Muscle of leg (tissue), 11 donors: ENCODE results near the gene ARL5B. TPM values are rescaled to one million over a fixed set of nuclear protein-coding genes. Genes with fewer than 3 reads are reported as not detected.

Experiments used
- DNase-seq: peaks from one replicate; pipeline ENCODE4 v3.0.0; 2013
- H3K27ac ChIP-seq: one replicate; pipeline ENCODE4 v1.5.1; 2013; ENCODE audit warnings: mild to moderate bottlenecking, low read length, control low read depth
- H3K27me3 ChIP-seq: one replicate; pipeline ENCODE4 v1.6.1; 2013; ENCODE audit warnings: low read length; ENCODE audit not compliant: control insufficient read depth, insufficient read depth
- H3K36me3 ChIP-seq: one replicate; pipeline ENCODE4 v1.6.1; 2013; ENCODE audit warnings: low read length; ENCODE audit not compliant: control insufficient read depth, insufficient read depth
- H3K4me1 ChIP-seq: one replicate; pipeline ENCODE4 v1.6.1; 2013; ENCODE audit warnings: low read length; ENCODE audit not compliant: control insufficient read depth, insufficient read depth
- H3K4me3 ChIP-seq: one replicate; pipeline ENCODE4 v1.5.1; 2013; ENCODE audit warnings: low read length, control low read depth
- H3K9me3 ChIP-seq: replicated peaks from 2 replicates; pipeline ENCODE4 v1.6.1; 2013; ENCODE audit warnings: low read depth, low read length; ENCODE audit not compliant: control insufficient read depth
- WGBS: methylation state at CpG from one replicate; pipeline ENCODE4 v1.1.5; 2013; ENCODE audit warnings: missing lambda C conversion rate; ENCODE audit not compliant: insufficient coverage; 5-methylcytosine and 5-hydroxymethylcytosine counted together
- polyA plus RNA-seq, 8 donors: library from polyadenylated mRNA; unstranded; fragments of 120-200 nt; gene quantifications; one replicate each; pipeline versions ENCODE4 v1.2.1 to v1.2.3, GENCODE V29; 2013; ENCODE audit warnings: inconsistent platforms in 1 of 8, low replicate concordance in 1 of 8; ENCODE audit not compliant: insufficient read length in 8 of 8, insufficient read depth in 1 of 8
- total RNA-seq: library from RNA; stranded (reverse); fragments of 120-200 nt; gene quantifications from one replicate; pipeline ENCODE4 v1.2.4, GENCODE V29; 2013

The ARL5B gene
- total and polyA plus RNA-seq, 9 donors, result 16.1 to 31.2 (median 21.2) TPM

- no peak for DNase-seq
- H3K4me1 ChIP-seq, result no peaks in the 10 kb centered on the region
- H3K36me3 ChIP-seq, result no peaks in the 10 kb centered on the region
- 100% methylated on average over 4 of the region's 6 CpGs for WGBS
- H3K4me3 ChIP-seq, result no peak overlapping the region
- no peak overlapping the region for H3K27ac ChIP-seq
- no peaks in the 10 kb centered on the region for H3K27me3 ChIP-seq
- H3K9me3 ChIP-seq, result no peaks in the 10 kb centered on the region
Measured at GRCh38 chr10:18690541-18690940, 31.3 kb downstream of the ARL5B start.

- DNase-seq, result no peak
- Histone ChIP-seq H3K4me3 (no peak overlapping the region), H3K27me3 (no peaks in the 10 kb centered on the region), H3K9me3 (peaks cover 3% of the 10 kb centered on the region), H3K27ac (no peak overlapping the region), H3K36me3 (no peaks in the 10 kb centered on the region), H3K4me1 (no peaks in the 10 kb centered on the region)
- 40% methylated on average over 1 of the region's 6 CpGs for WGBS
Measured at GRCh38 chr10:18699849-18700840, 40.9 kb downstream of the ARL5B start.

GRCh38 chr10:18703521-18703920 lies 44.3 kb downstream of the ARL5B start:
- no peak for DNase-seq
- H3K4me1 ChIP-seq, result no peaks in the 10 kb centered on the region
- H3K27me3 ChIP-seq, result no peaks in the 10 kb centered on the region
- no peaks in the 10 kb centered on the region for H3K9me3 ChIP-seq
- WGBS, result 48% methylated on average over 3 of the region's 5 CpGs
- no peak overlapping the region for H3K4me3 ChIP-seq
- H3K36me3 ChIP-seq, result no peaks in the 10 kb centered on the region
- H3K27ac ChIP-seq, result no peak overlapping the region

GRCh38 chr10:18710201-18710653 lies 51.0 kb downstream of the ARL5B start:
- no peaks in the 10 kb centered on the region for H3K9me3 ChIP-seq
- no peak overlapping the region for H3K27ac ChIP-seq
- H3K36me3 ChIP-seq, result no peaks in the 10 kb centered on the region
- WGBS, result 84% methylated on average over 31 of the region's 31 CpGs
- no peak for DNase-seq
- H3K4me3 ChIP-seq, result no peak overlapping the region
- no peaks in the 10 kb centered on the region for H3K27me3 ChIP-seq
- no peaks in the 10 kb centered on the region for H3K4me1 ChIP-seq

- Histone ChIP-seq H3K36me3 (no peaks in the 10 kb centered on the region), H3K4me1 (no peaks in the 10 kb centered on the region), H3K4me3 (no peak overlapping the region), H3K27ac (no peak overlapping the region), H3K27me3 (no peaks in the 10 kb centered on the region), H3K9me3 (no peaks in the 10 kb centered on the region)
- no peak for DNase-seq
- 83% methylated on average over 3 of the region's 6 CpGs for WGBS
Measured at GRCh38 chr10:18713077-18713476, 53.8 kb downstream of the ARL5B start.

GRCh38 chr10:18718991-18719390 lies 59.8 kb downstream of the ARL5B start:
- Histone ChIP-seq H3K4me3 (no peak overlapping the region), H3K9me3 (no peaks in the 10 kb centered on the region), H3K36me3 (no peaks in the 10 kb centered on the region), H3K27ac (no peak overlapping the region), H3K27me3 (no peaks in the 10 kb centered on the region), H3K4me1 (no peaks in the 10 kb centered on the region)
- WGBS, result no CpG with 5 or more reads among the region's 1 CpG
- no peak for DNase-seq

- Histone ChIP-seq H3K4me1 (no peaks in the 10 kb centered on the region), H3K27me3 (no peaks in the 10 kb centered on the region), H3K4me3 (no peak overlapping the region), H3K36me3 (no peaks in the 10 kb centered on the region), H3K9me3 (no peaks in the 10 kb centered on the region), H3K27ac (no peak overlapping the region)
- no peak for DNase-seq
- no CpG with 5 or more reads among the region's 1 CpG for WGBS
Measured at GRCh38 chr10:18719811-18720210, 60.6 kb downstream of the ARL5B start.

GRCh38 chr10:18721067-18721466 lies 61.8 kb downstream of the ARL5B start:
- Histone ChIP-seq H3K27me3 (no peaks in the 10 kb centered on the region), H3K9me3 (no peaks in the 10 kb centered on the region), H3K4me3 (no peak overlapping the region), H3K4me1 (no peaks in the 10 kb centered on the region), H3K27ac (no peak overlapping the region), H3K36me3 (no peaks in the 10 kb centered on the region)
- DNase-seq, result no peak
- WGBS, result 84% methylated on average over 9 of the region's 9 CpGs

- Histone ChIP-seq H3K4me1 (no peaks in the 10 kb centered on the region), H3K36me3 (no peaks in the 10 kb centered on the region), H3K27ac (no peak overlapping the region), H3K9me3 (no peaks in the 10 kb centered on the region), H3K27me3 (no peaks in the 10 kb centered on the region), H3K4me3 (no peak overlapping the region)
- no peak for DNase-seq
- 18% methylated on average over 1 of the region's 3 CpGs for WGBS
Measured at GRCh38 chr10:18723801-18724200, 64.6 kb downstream of the ARL5B start.
